ENCODE data around the gene MCUB.

DNA sequence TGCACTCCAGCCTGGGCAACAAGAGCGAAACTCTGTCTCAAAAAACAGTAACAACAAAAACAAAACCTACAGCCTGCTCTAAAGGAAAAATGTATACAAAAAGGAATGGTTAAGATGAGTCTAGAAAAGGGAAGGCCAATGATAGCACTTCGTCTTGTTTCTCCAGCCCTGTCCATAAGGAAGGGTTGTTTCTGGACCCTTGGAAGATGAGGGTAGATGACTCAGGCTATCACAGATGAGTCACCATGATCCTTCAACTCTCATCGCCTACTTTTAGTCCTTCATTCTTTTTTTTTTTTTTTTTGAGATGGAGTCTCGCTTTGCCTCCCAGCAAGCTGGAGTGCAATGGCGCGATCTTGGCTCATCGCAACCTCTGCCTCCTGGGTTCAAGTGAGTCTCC is 161.0 kb downstream of the MCUB start:
- TF ChIP-seq EZH2 (IDR thresholded peaks at IDR 0.05; ENCODE audit: borderline replicate concordance, low read depth, low read length, severe bottlenecking) (no peak), POLR2A (IDR thresholded peaks at IDR 0.05; ENCODE audit: low read depth, low read length) (no peak)
- TF ChIP-seq, protein P1, sequence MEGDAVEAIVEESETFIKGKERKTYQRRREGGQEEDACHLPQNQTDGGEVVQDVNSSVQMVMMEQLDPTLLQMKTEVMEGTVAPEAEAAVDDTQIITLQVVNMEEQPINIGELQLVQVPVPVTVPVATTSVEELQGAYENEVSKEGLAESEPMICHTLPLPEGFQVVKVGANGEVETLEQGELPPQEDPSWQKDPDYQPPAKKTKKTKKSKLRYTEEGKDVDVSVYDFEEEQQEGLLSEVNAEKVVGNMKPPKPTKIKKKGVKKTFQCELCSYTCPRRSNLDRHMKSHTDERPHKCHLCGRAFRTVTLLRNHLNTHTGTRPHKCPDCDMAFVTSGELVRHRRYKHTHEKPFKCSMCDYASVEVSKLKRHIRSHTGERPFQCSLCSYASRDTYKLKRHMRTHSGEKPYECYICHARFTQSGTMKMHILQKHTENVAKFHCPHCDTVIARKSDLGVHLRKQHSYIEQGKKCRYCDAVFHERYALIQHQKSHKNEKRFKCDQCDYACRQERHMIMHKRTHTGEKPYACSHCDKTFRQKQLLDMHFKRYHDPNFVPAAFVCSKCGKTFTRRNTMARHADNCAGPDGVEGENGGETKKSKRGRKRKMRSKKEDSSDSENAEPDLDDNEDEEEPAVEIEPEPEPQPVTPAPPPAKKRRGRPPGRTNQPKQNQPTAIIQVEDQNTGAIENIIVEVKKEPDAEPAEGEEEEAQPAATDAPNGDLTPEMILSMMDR (IDR thresholded peaks at IDR 0.05; ENCODE audit: extremely low read depth in 1 of 2, insufficient read depth in 1 of 2, low read depth in 1 of 2, low read length in 2 of 2): no peak

Data from endothelial cell of umbilical vein (primary cell).